ENCODE measurements around the gene SLC6A1. TPM values are rescaled to one million over a fixed set of nuclear protein-coding genes. Genes with fewer than 3 reads are reported as not detected.
"Not testable (repeated sequence)": the region's sequence is repeated elsewhere in the genome, so short reads cannot be mapped to it uniquely, and the experiment has no call there.

The SLC6A1 gene
- total RNA-seq, 1 donor from 2014 or later, result 2.0 TPM

DNA sequence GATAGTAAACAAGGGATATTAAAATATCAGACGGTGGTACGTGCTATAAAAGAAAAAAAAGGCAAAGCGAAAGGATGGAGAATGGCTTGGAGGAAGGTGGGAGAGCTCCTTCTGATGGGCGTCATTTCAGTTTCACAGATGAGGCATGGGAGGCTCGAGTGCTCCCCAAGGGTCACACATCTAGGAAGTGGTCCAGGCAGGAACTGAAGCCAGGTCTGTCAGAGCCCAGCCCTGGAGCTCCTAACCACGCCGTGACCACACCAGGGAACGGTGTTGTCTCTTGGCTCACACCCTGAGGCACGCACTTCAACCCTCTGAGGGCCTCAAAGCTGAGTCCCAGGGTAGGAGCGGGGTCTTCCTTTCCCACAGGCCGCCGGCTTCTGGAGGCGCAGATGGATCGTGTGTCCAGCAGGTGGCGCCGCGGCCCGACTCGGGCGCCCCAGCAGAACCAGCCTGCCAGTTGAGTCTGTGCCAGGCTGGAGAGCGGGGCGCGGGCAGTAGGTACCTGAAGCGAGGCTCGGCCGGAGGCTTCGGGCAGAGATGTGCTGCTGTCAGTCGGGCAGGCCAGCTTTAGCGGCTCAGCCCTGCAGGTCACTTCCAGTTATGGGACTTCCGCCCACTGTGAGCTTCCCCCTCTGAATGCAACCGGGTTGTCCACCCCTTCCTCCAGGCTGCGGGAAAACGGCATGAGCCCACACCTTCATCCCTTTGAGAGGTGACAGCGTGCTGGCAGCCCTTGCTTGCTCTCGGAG lies 68.1 kb downstream of the SLC6A1 start:
- H3K4me1 Mint-ChIP-seq (ENCODE audit: low read depth), result no peaks in the 10 kb centered on the region
- H3K36me3 Mint-ChIP-seq (ENCODE audit: low read depth), result peaks cover 2% of the 10 kb centered on the region
- DNase-seq (ENCODE audit: low spot score), result no peak
- H3K9me3 Mint-ChIP-seq (ENCODE audit: low read depth), result peaks cover 7% of the 10 kb centered on the region
- peak overlapping the region; percentile 57 for H3K27ac Mint-ChIP-seq (ENCODE audit: unreplicated experiment)
- peak overlapping the region; percentile 77 for H3K4me3 Mint-ChIP-seq (ENCODE audit: unreplicated experiment)
- TF ChIP-seq, protein P1, sequence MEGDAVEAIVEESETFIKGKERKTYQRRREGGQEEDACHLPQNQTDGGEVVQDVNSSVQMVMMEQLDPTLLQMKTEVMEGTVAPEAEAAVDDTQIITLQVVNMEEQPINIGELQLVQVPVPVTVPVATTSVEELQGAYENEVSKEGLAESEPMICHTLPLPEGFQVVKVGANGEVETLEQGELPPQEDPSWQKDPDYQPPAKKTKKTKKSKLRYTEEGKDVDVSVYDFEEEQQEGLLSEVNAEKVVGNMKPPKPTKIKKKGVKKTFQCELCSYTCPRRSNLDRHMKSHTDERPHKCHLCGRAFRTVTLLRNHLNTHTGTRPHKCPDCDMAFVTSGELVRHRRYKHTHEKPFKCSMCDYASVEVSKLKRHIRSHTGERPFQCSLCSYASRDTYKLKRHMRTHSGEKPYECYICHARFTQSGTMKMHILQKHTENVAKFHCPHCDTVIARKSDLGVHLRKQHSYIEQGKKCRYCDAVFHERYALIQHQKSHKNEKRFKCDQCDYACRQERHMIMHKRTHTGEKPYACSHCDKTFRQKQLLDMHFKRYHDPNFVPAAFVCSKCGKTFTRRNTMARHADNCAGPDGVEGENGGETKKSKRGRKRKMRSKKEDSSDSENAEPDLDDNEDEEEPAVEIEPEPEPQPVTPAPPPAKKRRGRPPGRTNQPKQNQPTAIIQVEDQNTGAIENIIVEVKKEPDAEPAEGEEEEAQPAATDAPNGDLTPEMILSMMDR (IDR thresholded peaks at IDR 0.05), result peak; percentile 99
- H3K27me3 Mint-ChIP-seq (ENCODE audit: low read depth), result peaks cover 20% of the 10 kb centered on the region

- not testable (repeated sequence) for H3K9me3 Mint-ChIP-seq (ENCODE audit: low read depth); DNase-seq (ENCODE audit: low spot score); H3K36me3 Mint-ChIP-seq (ENCODE audit: low read depth); H3K4me1 Mint-ChIP-seq (ENCODE audit: low read depth)
- H3K27me3 Mint-ChIP-seq (ENCODE audit: low read depth), result peaks cover 14% of the 10 kb centered on the region
- peak overlapping the region; percentile 57 for H3K27ac Mint-ChIP-seq (ENCODE audit: unreplicated experiment)
- peak overlapping the region; percentile 77 for H3K4me3 Mint-ChIP-seq (ENCODE audit: unreplicated experiment)
Measured at GRCh38 chr3:11061268-11061871, 68.8 kb downstream of the SLC6A1 start.

DNA sequence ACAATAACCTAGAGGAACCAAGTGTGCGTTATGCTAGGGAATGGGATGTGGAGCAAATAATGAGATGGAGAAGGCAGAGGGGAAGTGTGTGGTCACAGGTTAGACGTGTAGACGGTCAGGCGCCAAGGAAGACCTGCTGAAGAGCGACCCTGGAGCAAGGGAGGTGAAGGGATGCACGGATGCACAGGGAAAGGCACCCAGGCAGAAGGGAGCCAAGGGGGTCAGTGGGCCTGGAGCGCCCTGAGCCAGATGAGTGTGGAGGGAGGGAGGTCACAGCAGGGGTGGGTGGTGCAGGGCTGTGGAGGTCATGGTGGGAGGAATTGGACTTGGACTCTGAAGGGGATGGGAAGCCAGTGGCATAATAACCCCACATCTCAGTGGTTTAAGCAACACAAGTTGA lies 70.2 kb downstream of the SLC6A1 start:
- Mint-ChIP-seq H3K36me3 (ENCODE audit: low read depth) (no peaks in the 10 kb centered on the region), H3K27me3 (ENCODE audit: low read depth) (peaks cover 5% of the 10 kb centered on the region), H3K4me1 (ENCODE audit: low read depth) (no peaks in the 10 kb centered on the region), H3K27ac (ENCODE audit: unreplicated experiment) (no peak overlapping the region), H3K9me3 (ENCODE audit: low read depth) (peaks cover 11% of the 10 kb centered on the region), H3K4me3 (ENCODE audit: unreplicated experiment) (no peak overlapping the region)
- no peak for DNase-seq (ENCODE audit: low spot score)
- TF ChIP-seq, protein P1 (IDR thresholded peaks at IDR 0.05), result no peak

- no peak overlapping the region for H3K27ac Mint-ChIP-seq (ENCODE audit: unreplicated experiment)
- TF ChIP-seq, protein P1 (IDR thresholded peaks at IDR 0.05), result no peak
- H3K9me3 Mint-ChIP-seq (ENCODE audit: low read depth), result peaks cover 10% of the 10 kb centered on the region
Measured at GRCh38 chr3:11071096-11071755, 78.7 kb downstream of the SLC6A1 start.

GRCh38 chr3:11072631-11073030 lies 80.1 kb downstream of the SLC6A1 start:
- peaks cover 7% of the 10 kb centered on the region for H3K9me3 Mint-ChIP-seq (ENCODE audit: low read depth)
- H3K4me3 Mint-ChIP-seq (ENCODE audit: unreplicated experiment), result no peak overlapping the region
- H3K27me3 Mint-ChIP-seq (ENCODE audit: low read depth), result peaks cover 2% of the 10 kb centered on the region
- no peaks in the 10 kb centered on the region for H3K4me1 Mint-ChIP-seq (ENCODE audit: low read depth)
- H3K36me3 Mint-ChIP-seq (ENCODE audit: low read depth), result peaks cover 5% of the 10 kb centered on the region
- no peak for DNase-seq (ENCODE audit: low spot score)
- H3K27ac Mint-ChIP-seq (ENCODE audit: unreplicated experiment), result no peak overlapping the region
- TF ChIP-seq, protein P1 (IDR thresholded peaks at IDR 0.05), result no peak

More at GRCh38 chr3:11071096-11071755, 78.7 kb downstream of the SLC6A1 start:
- H3K4me1 Mint-ChIP-seq (ENCODE audit: low read depth), result no peaks in the 10 kb centered on the region
- H3K27me3 Mint-ChIP-seq (ENCODE audit: low read depth), result peaks cover 2% of the 10 kb centered on the region
- peaks cover 5% of the 10 kb centered on the region for H3K36me3 Mint-ChIP-seq (ENCODE audit: low read depth)
- no peak for DNase-seq (ENCODE audit: low spot score)
- H3K4me3 Mint-ChIP-seq (ENCODE audit: unreplicated experiment), result no peak overlapping the region

Measured in chondrocyte (in vitro differentiated cells).